ENCODE measurements around the gene SLC16A9. TPM values are rescaled to one million over a fixed set of nuclear protein-coding genes. Genes with fewer than 3 reads are reported as not detected.

SLC16A9 gene
- total RNA-seq, 1 experiment from 2014 or later = 5.9 TPM

DNA sequence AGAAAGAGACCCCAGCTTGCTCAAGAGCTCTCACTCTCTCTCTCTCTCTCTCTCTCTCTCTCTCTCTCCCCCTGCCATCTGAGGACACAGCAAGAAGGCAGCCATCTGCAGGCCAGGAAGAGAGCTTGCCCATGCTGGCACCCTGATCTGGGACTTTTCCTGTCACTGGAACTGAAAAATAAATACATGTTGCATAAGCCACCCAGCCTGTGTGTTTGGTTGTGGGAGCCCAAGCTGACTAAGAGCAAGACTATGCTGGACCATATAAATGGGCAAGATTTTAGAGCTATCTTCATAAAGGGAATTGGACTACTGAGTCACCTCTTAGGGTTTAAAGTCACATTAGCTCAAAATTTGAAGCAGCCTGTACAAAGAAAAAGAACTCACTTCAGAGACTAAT is 98.6 kb downstream of the SLC16A9 start:
- DNase-seq (ENCODE audit: low read depth, low spot score) (no peak), ATAC-seq (no peak)
- Histone ChIP-seq H2AFZ (ENCODE audit: low read depth, low read length, poor library complexity, severe bottlenecking) (no peak overlapping the region), H3K4me2 (ENCODE audit: low read length) (no peak overlapping the region), H3K27me3 (ENCODE audit: insufficient read depth, low read length) (no peaks in the 10 kb centered on the region), H3K4me3 (replicated peaks in 1 of 2; ENCODE audit: low read depth in 1 of 2, low read length in 2 of 2) (no peak overlapping the region), H3K9me2 (ENCODE audit: insufficient read depth) (no peaks in the 10 kb centered on the region), H3K9ac (ENCODE audit: low read length) (no peak overlapping the region), H3K4me1 (ENCODE audit: control insufficient read depth in 1 of 2, insufficient read depth in 2 of 2, low read length in 2 of 2) (no peaks in the 10 kb centered on the region), H3K27ac (ENCODE audit: low read depth, low read length) (no peak overlapping the region), H3K9me3 (ENCODE audit: control insufficient read depth in 1 of 2, insufficient read depth in 1 of 2, low read depth in 1 of 2, low read length in 2 of 2) (no peaks in the 10 kb centered on the region), H4K20me1 (ENCODE audit: insufficient read depth) (no peaks in the 10 kb centered on the region), H3K79me2 (ENCODE audit: insufficient read depth, low read length) (no peaks in the 10 kb centered on the region), H3K36me3 (ENCODE audit: control insufficient read depth in 1 of 2, insufficient read depth in 2 of 2, low read length in 2 of 2) (no peaks in the 10 kb centered on the region)
- POLR2A ChIA-PET = no interaction called here
- CTCF ChIA-PET = interaction anchor here (2.3 kb wide), 1 partner anchor 12 kb away, joined by 7 read pairs; no protein-coding TSS in a partner anchor
- BruUV-seq (replicated peaks) = no TSS peak
- intact Hi-C loops (cut with micrococcal nuclease) = loop anchor here (10.0 kb wide), 1 partner anchor 1076 kb away; no protein-coding TSS in a partner anchor
- TF ChIP-seq FOSL1 (IDR thresholded peaks at IDR 0.05; ENCODE audit: low read depth) = no peak
- RAD21 ChIA-PET (ENCODE audit: low non-redundant PET in 1 of 2, low total read pairs in 2 of 2, uncharacterized antibody in 2 of 2, unreplicated experiment in 2 of 2) = no interaction called here

DNA sequence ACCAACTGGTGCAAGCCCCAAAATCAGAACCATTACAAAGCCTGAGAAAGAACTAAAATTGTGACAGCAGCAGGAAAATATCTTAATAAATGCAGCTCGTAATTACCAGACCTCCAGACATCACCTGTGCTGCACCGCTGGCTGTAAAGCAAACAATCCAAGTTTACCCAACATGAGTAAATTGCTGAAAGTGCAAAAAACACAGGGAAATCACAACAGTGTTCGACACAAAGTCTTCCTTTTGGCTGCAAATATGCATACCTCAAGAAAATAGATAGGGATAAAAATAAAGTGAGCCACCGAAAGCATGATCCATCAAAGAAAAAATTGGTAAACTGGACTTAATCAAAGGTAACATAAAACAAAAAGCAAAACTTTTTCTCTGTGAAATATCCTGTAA is 101.7 kb downstream of the SLC16A9 start:
- no peaks in the 10 kb centered on the region for H3K36me3 ChIP-seq (ENCODE audit: control insufficient read depth in 1 of 2, insufficient read depth in 2 of 2, low read length in 2 of 2)
- H4K20me1 ChIP-seq (ENCODE audit: insufficient read depth) = no peaks in the 10 kb centered on the region
- H3K27me3 ChIP-seq (ENCODE audit: insufficient read depth, low read length) = no peaks in the 10 kb centered on the region
- BruUV-seq (replicated peaks) = no TSS peak
- H3K9me3 ChIP-seq (ENCODE audit: control insufficient read depth in 1 of 2, insufficient read depth in 1 of 2, low read depth in 1 of 2, low read length in 2 of 2) = no peaks in the 10 kb centered on the region
- H3K9ac ChIP-seq (ENCODE audit: low read length) = no peak overlapping the region
- ChIA-PET CTCF (no interaction called here), POLR2A (no interaction called here), RAD21 (ENCODE audit: low non-redundant PET in 1 of 2, low total read pairs in 2 of 2, uncharacterized antibody in 2 of 2, unreplicated experiment in 2 of 2) (no interaction called here)
- no peaks in the 10 kb centered on the region for H3K79me2 ChIP-seq (ENCODE audit: insufficient read depth, low read length)
- TF ChIP-seq FOSL1 (IDR thresholded peaks at IDR 0.05; ENCODE audit: low read depth) (no peak), YY1 (IDR thresholded peaks at IDR 0.05; ENCODE audit: extremely low read depth, insufficient replicate concordance, low read depth, low read length) (no peak), CEBPB (IDR thresholded peaks at IDR 0.05; ENCODE audit: low read depth) (no peak), ZNF274 (IDR thresholded peaks at IDR 0.05; ENCODE audit: low read depth, low read length) (no peak), SIN3A (IDR thresholded peaks at IDR 0.05; ENCODE audit: low read depth) (no peak), JUND (IDR thresholded peaks at IDR 0.05) (no peak)
- TF ChIP-seq, protein P1, sequence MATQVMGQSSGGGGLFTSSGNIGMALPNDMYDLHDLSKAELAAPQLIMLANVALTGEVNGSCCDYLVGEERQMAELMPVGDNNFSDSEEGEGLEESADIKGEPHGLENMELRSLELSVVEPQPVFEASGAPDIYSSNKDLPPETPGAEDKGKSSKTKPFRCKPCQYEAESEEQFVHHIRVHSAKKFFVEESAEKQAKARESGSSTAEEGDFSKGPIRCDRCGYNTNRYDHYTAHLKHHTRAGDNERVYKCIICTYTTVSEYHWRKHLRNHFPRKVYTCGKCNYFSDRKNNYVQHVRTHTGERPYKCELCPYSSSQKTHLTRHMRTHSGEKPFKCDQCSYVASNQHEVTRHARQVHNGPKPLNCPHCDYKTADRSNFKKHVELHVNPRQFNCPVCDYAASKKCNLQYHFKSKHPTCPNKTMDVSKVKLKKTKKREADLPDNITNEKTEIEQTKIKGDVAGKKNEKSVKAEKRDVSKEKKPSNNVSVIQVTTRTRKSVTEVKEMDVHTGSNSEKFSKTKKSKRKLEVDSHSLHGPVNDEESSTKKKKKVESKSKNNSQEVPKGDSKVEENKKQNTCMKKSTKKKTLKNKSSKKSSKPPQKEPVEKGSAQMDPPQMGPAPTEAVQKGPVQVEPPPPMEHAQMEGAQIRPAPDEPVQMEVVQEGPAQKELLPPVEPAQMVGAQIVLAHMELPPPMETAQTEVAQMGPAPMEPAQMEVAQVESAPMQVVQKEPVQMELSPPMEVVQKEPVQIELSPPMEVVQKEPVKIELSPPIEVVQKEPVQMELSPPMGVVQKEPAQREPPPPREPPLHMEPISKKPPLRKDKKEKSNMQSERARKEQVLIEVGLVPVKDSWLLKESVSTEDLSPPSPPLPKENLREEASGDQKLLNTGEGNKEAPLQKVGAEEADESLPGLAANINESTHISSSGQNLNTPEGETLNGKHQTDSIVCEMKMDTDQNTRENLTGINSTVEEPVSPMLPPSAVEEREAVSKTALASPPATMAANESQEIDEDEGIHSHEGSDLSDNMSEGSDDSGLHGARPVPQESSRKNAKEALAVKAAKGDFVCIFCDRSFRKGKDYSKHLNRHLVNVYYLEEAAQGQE (IDR thresholded peaks at IDR 0.05; ENCODE audit: low read depth) = no peak
- no peak overlapping the region for H3K4me3 ChIP-seq (replicated peaks in 1 of 2; ENCODE audit: low read depth in 1 of 2, low read length in 2 of 2)
- DNase-seq (ENCODE audit: low read depth, low spot score) (no peak), ATAC-seq (no peak)
- intact Hi-C loops (cut with micrococcal nuclease) = no loop called here
- no peak overlapping the region for H2AFZ ChIP-seq (ENCODE audit: low read depth, low read length, poor library complexity, severe bottlenecking)
- no peaks in the 10 kb centered on the region for H3K9me2 ChIP-seq (ENCODE audit: insufficient read depth)
- H3K4me2 ChIP-seq (ENCODE audit: low read length) = no peak overlapping the region
- H3K4me1 ChIP-seq (ENCODE audit: control insufficient read depth in 1 of 2, insufficient read depth in 2 of 2, low read length in 2 of 2) = no peaks in the 10 kb centered on the region
- no peak overlapping the region for H3K27ac ChIP-seq (ENCODE audit: low read depth, low read length)
